PFSK-1 (cell line): ENCODE data around the gene LHB.
"Not testable (repeated sequence)": the region's sequence is repeated elsewhere in the genome, so short reads cannot be mapped to it uniquely, and the experiment has no call there.

Experiments used
- FOXP2 ChIP-seq: optimal IDR thresholded peaks from 2 replicates; pipeline ENCODE3; 2011; ENCODE audit warnings: borderline replicate concordance, control low read depth, inconsistent platforms; ENCODE audit not compliant: insufficient read depth; ENCODE audit errors: extremely low read length, extremely low read depth
- POLR2AphosphoS5 ChIP-seq: IDR thresholded peaks from 2 replicates; pipeline ENCODE4 v1.6.1; 2012; ENCODE audit warnings: low read depth, mild to moderate bottlenecking, control low read depth, low read length, moderate library complexity
- REST ChIP-seq, 2 experiments: IDR thresholded peaks; 2 replicates each; pipeline versions ENCODE4 v1.6.1 to v1.8.0; 2011 to 2012; ENCODE audit warnings: low read depth in 2 of 2, low read length in 2 of 2, control low read depth in 1 of 2, inconsistent platforms in 1 of 2, mild to moderate bottlenecking in 1 of 2, moderate library complexity in 1 of 2; ENCODE audit not compliant: insufficient read depth in 1 of 2
- SIN3A ChIP-seq: IDR thresholded peaks from 2 replicates; pipeline ENCODE4 v1.6.1; 2012; ENCODE audit warnings: mild to moderate bottlenecking, low read length, moderate library complexity, borderline replicate concordance; ENCODE audit not compliant: insufficient read depth
- TAF1 ChIP-seq: IDR thresholded peaks from 2 replicates; pipeline ENCODE4 v1.6.1; 2012; ENCODE audit warnings: low read length, control low read depth, borderline replicate concordance; ENCODE audit not compliant: insufficient read depth

The LHB gene

GRCh38 chr19:49043548-49043947 is 26.7 kb upstream of the LHB start, which contains the start of gene CGB5:
Gene CGB5, plus strand, starts transcription at chr19:49043848. Its CDS starts 362 bp downstream, at chr19:49044210.
- TF ChIP-seq TAF1; REST (IDR thresholded peaks at IDR 0.05; ENCODE audit: insufficient read depth in 1 of 2, low read depth in 2 of 2, low read length in 2 of 2); SIN3A: not testable (repeated sequence)

GRCh38 chr19:49042177-49042576 is 25.3 kb upstream of the LHB start:
- TF ChIP-seq REST (IDR thresholded peaks at IDR 0.05; ENCODE audit: insufficient read depth in 1 of 2, low read depth in 2 of 2, low read length in 2 of 2) (no peak), TAF1 (no peak), POLR2AphosphoS5 (no peak), FOXP2 (no peak), SIN3A (no peak)

GRCh38 chr19:49036815-49037214 is 19.9 kb upstream of the LHB start, which contains the start of gene CGB1:
Gene CGB1, minus strand, starts transcription at chr19:49036895. Its CDS starts 184 bp downstream, at chr19:49036711.
- TF ChIP-seq REST (IDR thresholded peaks at IDR 0.05; ENCODE audit: insufficient read depth in 1 of 2, low read depth in 2 of 2, low read length in 2 of 2); SIN3A; POLR2AphosphoS5: not testable (repeated sequence)

GRCh38 chr19:49031642-49032301 is 14.9 kb upstream of the LHB start, which contains the start of gene CGB2:
Gene CGB2, plus strand, starts transcription at chr19:49031890. Its CDS starts 206 bp downstream, at chr19:49032096.
- not testable (repeated sequence) for TF ChIP-seq FOXP2; REST (IDR thresholded peaks at IDR 0.05; ENCODE audit: insufficient read depth in 1 of 2, low read depth in 2 of 2, low read length in 2 of 2); TAF1

- TF ChIP-seq POLR2AphosphoS5; REST (IDR thresholded peaks at IDR 0.05; ENCODE audit: insufficient read depth in 1 of 2, low read depth in 2 of 2, low read length in 2 of 2); FOXP2: not testable (repeated sequence)
Measured at GRCh38 chr19:49024233-49024632, 7.3 kb upstream of the LHB start, which contains the start of gene CGB3. Gene CGB3, minus strand, starts transcription at chr19:49024333. Its CDS starts 362 bp downstream, at chr19:49023971.
